K562 (cell line): ENCODE measurements around the gene SLC13A1. TPM values are rescaled to one million over a fixed set of nuclear protein-coding genes. Genes with fewer than 3 reads are reported as not detected.

Source experiments
- CHCHD3 ChIP-seq: fragments of 250-450 bp; sonication (Bioruptor Pico); IDR thresholded peaks from 2 replicates; pipeline ENCODE4 v2.1.2; 2022; ENCODE audit warnings: mild to moderate bottlenecking
- DDX20 ChIP-seq: fragments of 450-650 bp; IDR thresholded peaks from 2 replicates; pipeline ENCODE4 v1.6.1; 2016; ENCODE audit warnings: missing genetic modification characterization, low read depth, mild to moderate bottlenecking, missing compliant biosample characterization, moderate library complexity
- HOMEZ ChIP-seq: fragments of 250-450 bp; sonication (Bioruptor Pico); IDR thresholded peaks from 2 replicates; pipeline ENCODE4 v1.4.0; 2020; ENCODE audit warnings: mild to moderate bottlenecking, moderate library complexity
- MAFK ChIP-seq: IDR thresholded peaks from 2 replicates; pipeline ENCODE4 v1.6.1; 2011; ENCODE audit warnings: low read length, improper control_type of control experiment
- MEIS2 ChIP-seq: fragments of 450-650 bp; IDR thresholded peaks from 2 replicates; pipeline ENCODE4 v1.6.1; 2014; ENCODE audit warnings: mild to moderate bottlenecking; ENCODE audit not compliant: partially characterized antibody
- RFX7 ChIP-seq: fragments of 250-450 bp; sonication (Bioruptor Pico); IDR thresholded peaks from 2 replicates; pipeline ENCODE4 v1.5.1; 2021; ENCODE audit warnings: mild to moderate bottlenecking
- SIRT6 ChIP-seq: IDR thresholded peaks from one replicate; pipeline ENCODE4 v1.6.1; 2012; ENCODE audit warnings: low read depth, mild to moderate bottlenecking, control low read depth, inconsistent platforms, low read length, moderate library complexity
- SIX5 ChIP-seq, 2 experiments: IDR thresholded peaks; 2 replicates each; pipeline ENCODE4 v1.6.1; 2011; ENCODE audit warnings: low read length in 2 of 2, borderline replicate concordance in 1 of 2, low read depth in 1 of 2, mild to moderate bottlenecking in 1 of 2, moderate library complexity in 1 of 2; ENCODE audit not compliant: insufficient read depth in 1 of 2
- ZBTB12 ChIP-seq: fragments of 250-450 bp; sonication (Bioruptor Pico); IDR thresholded peaks from 2 replicates; pipeline ENCODE4 v1.4.0; 2020
- ZNF224 ChIP-seq: sonication (generic); formaldehyde crosslinking; IDR thresholded peaks from 2 replicates; pipeline ENCODE4 v1.8.0; 2022; ENCODE audit warnings: mild to moderate bottlenecking, missing genetic modification reagents
- ZNF740 ChIP-seq, 3 experiments: fragments of 200-800 bp in 1 of 3; sonication (Bioruptor generic) in 1 of 3; sonication (generic) in 1 of 3; formaldehyde crosslinking in 1 of 3; IDR thresholded peaks; 2 replicates each; pipeline versions ENCODE4 v1.6.1 to v1.8.0; 2016 to 2022; ENCODE audit warnings: mild to moderate bottlenecking in 2 of 3, missing compliant biosample characterization in 2 of 3, missing genetic modification characterization in 2 of 3, missing genetic modification reagents in 1 of 3
- polyA plus RNA-seq, 8 experiments: library from polyadenylated mRNA; depleted of rRNA in 4 of 8; stranded (reverse) in 5 of 8; unstranded in 3 of 8; fragments of >200 nt; fragmentation: Nextera tagmentation in 2 of 8; fragmentation: Illumina TruSeq in 1 of 8; extraction: Ambion mirVana in 2 of 8; extraction: Trizol in 1 of 8; gene quantifications; 2 replicates each; pipeline versions ENCODE4 v1.2.1 to v1.2.3, GENCODE V29; 2011 to 2014; ENCODE audit warnings: inconsistent platforms in 1 of 8, missing spikeins in 1 of 8
- total RNA-seq, 7 experiments: library from RNA; depleted of rRNA in 6 of 7; stranded (reverse); fragments of >200 nt in 6 of 7; fragmentation: Illumina TruSeq in 2 of 7; extraction: Trizol in 2 of 7; gene quantifications; 2 replicates each; pipeline versions ENCODE4 v1.2.1 to v1.2.3, GENCODE V29; 2011 to 2021; ENCODE audit warnings: low replicate concordance in 1 of 7
- TF ChIP-seq, protein P1 (sequence below): fragments of 200-800 bp; sonication (Bioruptor generic); IDR thresholded peaks from 2 replicates; pipeline ENCODE4 v1.6.1; 2016; ENCODE audit warnings: missing genetic modification characterization, missing compliant biosample characterization

Gene SLC13A1
- total and polyA plus RNA-seq, 9 of the 15 experiments (the other 6 are each of a cell fraction or from before 2014, with no cell fraction given): 0.04 TPM; not detected in 8

DNA sequence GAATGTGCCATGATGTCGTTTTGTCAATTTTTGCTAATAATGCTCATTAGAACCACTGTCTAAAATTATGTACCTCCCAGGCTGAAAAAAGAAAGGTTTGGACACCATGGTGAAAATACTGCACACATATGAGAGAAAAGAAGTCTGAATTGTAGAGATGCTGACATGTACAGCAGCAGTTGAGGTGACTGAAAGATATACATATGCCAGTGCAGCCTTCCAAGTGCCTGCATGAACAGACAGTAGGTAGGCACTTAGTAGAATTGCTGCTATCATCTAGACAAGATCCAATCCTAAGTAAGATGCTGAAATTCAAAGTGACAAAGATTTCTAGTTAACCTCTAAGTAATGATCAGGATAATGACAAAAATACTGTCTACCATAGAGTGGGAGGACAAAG lies 86.9 kb downstream of the SLC13A1 start (continued):
- TF ChIP-seq HOMEZ (CRISPR knock-in tag): no peak
- no peak for TF ChIP-seq MEIS2
- no peak for TF ChIP-seq RFX7 (CRISPR knock-in tag)
- TF ChIP-seq ZBTB12 (CRISPR knock-in tag): no peak
- no peak for TF ChIP-seq ZNF740 (CRISPR knock-in tag; IDR thresholded peaks at IDR 0.05)
- TF ChIP-seq ZNF740 (tag; IDR thresholded peaks at IDR 0.05): no peak
- TF ChIP-seq SIRT6: no peak
- no peak for TF ChIP-seq DDX20 (tag)
- no peak for TF ChIP-seq ZNF224 (CRISPR knock-in tag)
- TF ChIP-seq CHCHD3 (CRISPR knock-in tag): no peak
- TF ChIP-seq MAFK: no peak
- no peak for TF ChIP-seq SIX5 (IDR thresholded peaks at IDR 0.05; ENCODE audit: borderline replicate concordance in 1 of 2, insufficient read depth in 1 of 2, low read depth in 1 of 2, low read length in 2 of 2)
- TF ChIP-seq, protein P1, sequence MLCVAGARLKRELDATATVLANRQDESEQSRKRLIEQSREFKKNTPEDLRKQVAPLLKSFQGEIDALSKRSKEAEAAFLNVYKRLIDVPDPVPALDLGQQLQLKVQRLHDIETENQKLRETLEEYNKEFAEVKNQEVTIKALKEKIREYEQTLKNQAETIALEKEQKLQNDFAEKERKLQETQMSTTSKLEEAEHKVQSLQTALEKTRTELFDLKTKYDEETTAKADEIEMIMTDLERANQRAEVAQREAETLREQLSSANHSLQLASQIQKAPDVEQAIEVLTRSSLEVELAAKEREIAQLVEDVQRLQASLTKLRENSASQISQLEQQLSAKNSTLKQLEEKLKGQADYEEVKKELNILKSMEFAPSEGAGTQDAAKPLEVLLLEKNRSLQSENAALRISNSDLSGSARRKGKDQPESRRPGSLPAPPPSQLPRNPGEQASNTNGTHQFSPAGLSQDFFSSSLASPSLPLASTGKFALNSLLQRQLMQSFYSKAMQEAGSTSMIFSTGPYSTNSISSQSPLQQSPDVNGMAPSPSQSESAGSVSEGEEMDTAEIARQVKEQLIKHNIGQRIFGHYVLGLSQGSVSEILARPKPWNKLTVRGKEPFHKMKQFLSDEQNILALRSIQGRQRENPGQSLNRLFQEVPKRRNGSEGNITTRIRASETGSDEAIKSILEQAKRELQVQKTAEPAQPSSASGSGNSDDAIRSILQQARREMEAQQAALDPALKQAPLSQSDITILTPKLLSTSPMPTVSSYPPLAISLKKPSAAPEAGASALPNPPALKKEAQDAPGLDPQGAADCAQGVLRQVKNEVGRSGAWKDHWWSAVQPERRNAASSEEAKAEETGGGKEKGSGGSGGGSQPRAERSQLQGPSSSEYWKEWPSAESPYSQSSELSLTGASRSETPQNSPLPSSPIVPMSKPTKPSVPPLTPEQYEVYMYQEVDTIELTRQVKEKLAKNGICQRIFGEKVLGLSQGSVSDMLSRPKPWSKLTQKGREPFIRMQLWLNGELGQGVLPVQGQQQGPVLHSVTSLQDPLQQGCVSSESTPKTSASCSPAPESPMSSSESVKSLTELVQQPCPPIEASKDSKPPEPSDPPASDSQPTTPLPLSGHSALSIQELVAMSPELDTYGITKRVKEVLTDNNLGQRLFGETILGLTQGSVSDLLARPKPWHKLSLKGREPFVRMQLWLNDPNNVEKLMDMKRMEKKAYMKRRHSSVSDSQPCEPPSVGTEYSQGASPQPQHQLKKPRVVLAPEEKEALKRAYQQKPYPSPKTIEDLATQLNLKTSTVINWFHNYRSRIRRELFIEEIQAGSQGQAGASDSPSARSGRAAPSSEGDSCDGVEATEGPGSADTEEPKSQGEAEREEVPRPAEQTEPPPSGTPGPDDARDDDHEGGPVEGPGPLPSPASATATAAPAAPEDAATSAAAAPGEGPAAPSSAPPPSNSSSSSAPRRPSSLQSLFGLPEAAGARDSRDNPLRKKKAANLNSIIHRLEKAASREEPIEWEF (CRISPR knock-in tag): no peak
